ENCODE measurements around the gene REXO5.
"Not testable (repeated sequence)": the region's sequence is repeated elsewhere in the genome, so short reads cannot be mapped to it uniquely, and the experiment has no call there.

The REXO5 gene, protein sequence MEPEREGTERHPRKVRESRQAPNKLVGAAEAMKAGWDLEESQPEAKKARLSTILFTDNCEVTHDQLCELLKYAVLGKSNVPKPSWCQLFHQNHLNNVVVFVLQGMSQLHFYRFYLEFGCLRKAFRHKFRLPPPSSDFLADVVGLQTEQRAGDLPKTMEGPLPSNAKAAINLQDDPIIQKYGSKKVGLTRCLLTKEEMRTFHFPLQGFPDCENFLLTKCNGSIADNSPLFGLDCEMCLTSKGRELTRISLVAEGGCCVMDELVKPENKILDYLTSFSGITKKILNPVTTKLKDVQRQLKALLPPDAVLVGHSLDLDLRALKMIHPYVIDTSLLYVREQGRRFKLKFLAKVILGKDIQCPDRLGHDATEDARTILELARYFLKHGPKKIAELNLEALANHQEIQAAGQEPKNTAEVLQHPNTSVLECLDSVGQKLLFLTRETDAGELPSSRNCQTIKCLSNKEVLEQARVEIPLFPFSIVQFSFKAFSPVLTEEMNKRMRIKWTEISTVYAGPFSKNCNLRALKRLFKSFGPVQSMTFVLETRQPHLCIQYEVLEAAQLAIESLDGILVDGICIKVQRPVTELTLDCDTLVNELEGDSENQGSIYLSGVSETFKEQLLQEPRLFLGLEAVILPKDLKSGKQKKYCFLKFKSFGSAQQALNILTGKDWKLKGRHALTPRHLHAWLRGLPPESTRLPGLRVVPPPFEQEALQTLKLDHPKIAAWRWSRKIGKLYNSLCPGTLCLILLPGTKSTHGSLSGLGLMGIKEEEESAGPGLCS

DNA sequence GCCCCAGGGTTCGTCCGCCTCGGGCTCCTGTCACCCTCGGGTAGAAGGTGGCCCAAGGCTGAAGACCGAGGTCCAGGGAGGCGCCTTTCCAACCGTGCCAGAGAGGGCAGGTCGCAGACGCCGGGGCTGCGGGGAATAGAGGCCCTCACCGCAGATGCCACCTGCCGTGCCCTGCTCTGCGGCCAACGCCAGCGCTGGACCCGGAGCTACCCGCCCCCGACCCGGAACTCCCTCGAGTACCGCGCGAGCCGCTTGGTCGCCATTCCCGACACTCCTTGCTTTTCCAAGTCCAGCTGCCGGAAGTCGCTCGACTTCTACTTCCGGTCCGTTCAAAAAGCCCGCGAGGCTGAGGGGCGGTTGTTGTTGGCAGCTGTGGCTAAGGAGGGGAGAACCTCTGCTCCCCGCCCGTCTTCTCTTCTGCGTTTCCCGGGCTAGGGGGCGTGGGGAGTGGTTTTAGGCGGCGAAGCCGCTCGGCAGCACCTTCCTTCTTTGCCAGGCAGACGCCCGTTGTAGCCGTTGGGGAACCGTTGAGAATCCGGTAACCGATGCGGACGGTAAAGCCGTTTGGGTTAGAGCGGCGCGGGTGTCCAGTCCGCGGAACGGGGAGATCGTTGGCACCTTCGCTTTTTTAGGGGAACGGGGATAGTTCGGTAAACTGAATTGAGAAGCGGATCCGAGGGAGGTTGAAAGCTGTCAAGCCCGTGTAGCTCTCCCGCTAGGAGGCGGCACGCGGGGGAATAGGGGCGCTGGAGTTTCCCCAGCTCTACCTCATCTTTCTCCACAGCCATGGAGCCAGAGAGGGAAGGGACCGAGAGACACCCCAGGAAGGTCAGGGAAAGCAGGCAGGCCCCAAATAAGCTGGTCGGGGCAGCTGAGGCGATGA is at the start of gene REXO5, which contains the start of gene ERI2:
Gene REXO5, plus strand, starts transcription at position 360 of the 883 bp plus-strand sequence. Its CDS starts 427 bp downstream, at position 787.
Gene ERI2, minus strand, starts transcription at position 305 of the 883 bp plus-strand sequence. Its CDS starts 42 bp downstream, at position 263.
- peak; percentile 95 for DNase-seq (ENCODE audit: low spot score)

GRCh38 chr16:20760346-20760745 is 46.0 kb upstream of the REXO5 start:
- DNase-seq (ENCODE audit: low spot score) = no peak

DNA sequence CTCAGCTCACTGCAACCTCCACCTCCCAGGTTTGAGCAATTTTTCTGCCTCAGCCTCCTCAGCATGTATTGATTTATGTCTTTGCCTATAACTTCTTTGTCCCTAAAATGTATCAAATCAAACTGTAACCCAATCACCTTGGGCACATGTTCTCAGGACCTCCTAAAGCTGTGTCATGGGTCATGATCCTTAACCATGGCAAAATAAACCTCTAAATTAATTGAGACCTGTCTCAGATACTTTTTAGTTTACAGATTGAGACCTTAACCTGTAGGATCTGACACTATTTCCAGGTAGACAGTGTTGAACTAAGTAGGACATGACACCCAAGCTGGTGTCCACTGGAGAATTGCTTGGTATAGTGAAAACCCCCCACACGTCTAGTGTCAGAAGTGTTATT is 45.2 kb upstream of the REXO5 start:
- no peak for DNase-seq (ENCODE audit: low spot score)

DNA sequence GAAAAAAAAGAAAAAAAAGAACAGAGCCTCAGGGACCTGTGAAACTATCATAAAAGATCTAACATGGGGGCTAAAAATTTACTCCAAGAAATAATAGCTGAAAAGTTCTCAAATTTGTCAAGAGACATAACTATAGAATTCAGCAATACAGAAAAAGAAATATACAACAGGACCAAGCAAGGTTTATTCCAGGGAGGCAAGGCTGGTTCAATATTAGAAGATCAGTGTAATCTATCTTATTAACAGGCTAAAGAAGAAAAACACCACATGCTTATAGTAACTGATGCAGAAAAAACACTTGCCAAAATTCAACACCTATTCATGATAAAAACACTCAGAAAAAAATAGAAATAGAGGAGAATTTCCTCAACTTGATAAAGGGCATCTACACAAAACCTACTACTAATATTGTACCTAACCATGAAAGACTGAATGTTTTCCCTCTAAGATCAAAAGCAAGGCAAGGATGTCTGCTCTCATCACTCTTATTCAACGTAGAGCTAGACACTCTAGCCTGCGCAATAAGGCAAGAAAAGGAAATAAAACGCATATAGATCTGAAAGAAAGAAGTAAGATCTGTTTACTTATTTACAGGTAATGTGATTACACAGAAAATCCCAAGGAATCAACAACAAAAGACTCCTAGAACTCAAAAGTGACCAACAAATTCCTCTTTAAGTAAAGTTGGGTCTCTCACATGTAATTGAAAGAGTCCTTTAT is 43.8 kb upstream of the REXO5 start:
- DNase-seq (ENCODE audit: low spot score) = no peak

DNA sequence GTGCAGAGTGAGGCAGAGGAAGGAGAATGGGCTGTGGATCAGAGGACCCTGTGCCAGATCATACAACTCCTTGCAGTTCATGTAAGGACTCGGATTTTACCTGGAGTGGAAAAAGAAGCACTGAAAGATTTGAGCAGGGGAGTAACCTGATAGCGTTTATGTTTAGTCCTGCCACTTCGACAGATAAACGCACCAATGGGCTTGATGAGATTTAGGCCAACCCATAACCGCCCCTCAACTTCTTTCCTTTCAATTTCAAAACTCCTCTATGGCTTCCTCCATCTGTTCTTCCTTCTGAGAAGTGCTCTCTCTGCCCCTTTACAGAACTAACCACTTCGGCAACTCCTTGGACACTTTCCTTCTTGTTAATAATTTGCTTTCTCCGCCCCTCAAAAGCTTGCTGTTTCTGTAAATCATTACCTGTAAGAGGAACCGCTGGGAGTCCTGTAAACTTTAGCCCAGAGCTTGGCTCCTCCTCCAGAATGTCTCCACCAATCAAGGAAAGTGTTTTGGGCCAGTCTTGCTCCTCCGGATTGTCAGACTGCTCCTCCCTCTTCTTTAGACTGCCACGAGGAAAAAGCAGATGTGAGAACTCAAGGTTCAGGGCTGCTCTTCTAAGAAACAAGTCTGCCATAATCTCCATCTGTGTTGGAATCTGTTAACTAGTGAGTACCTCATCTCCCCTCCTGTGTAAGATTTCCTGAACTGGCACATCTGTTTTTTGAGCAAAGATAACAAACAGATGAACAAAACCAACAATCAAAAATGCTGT is 42.7 kb upstream of the REXO5 start, which contains the start of gene ACSM3:
Gene ACSM3, plus strand, starts transcription at position 554 of the 772 bp plus-strand sequence. CDS start 6,021 bp downstream, outside the sequence.
- DNase-seq (ENCODE audit: low spot score) = peak; percentile 6

DNA sequence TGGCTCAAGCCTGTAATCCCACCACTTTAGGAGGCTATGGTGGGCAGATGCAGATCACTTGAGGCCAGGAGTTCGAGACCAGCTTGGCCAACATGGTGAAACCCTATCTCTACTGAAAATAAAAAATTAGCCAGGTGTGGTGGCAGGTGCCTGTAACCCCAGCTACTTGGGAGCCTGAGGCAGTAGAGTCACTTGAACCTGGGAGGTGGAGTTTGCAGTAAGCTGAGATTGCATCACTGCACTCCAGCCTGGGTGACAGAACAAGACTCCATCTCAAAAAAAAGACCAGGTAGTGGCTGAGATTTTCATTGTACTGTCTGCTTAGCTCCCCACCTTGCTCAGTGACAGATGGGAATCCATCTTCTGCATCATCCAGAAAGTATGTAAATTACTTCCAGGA is 41.9 kb upstream of the REXO5 start:
- DNase-seq (ENCODE audit: low spot score) = not testable (repeated sequence)

GRCh38 chr16:20765732-20766131 is 40.6 kb upstream of the REXO5 start:
- DNase-seq (ENCODE audit: low spot score) = no peak

DNA sequence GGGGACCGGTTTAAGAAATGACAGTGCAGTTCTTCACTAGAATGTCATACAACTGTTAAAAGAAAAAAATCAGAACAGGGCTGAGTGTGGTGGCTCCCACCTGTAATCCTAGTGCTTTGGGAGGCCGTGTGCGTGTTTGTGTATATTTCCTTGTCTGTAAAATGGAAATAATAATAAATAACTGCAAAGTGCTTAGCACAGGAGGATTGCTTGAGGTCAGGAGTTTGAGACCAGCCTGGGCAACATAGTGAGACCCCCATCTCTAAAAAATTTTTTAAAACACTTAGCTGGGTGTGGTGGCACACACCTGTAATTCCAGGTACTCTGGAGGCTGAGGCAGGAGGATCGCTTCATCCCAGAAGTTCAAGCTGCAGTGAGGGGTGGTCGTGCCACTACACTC is 40.0 kb upstream of the REXO5 start:
- DNase-seq (ENCODE audit: low spot score) = no peak

GRCh38 chr16:20767577-20767976 is 38.8 kb upstream of the REXO5 start:
- no peak for DNase-seq (ENCODE audit: low spot score)

GRCh38 chr16:20768121-20768520 is 38.2 kb upstream of the REXO5 start:
- no peak for DNase-seq (ENCODE audit: low spot score)

DNA sequence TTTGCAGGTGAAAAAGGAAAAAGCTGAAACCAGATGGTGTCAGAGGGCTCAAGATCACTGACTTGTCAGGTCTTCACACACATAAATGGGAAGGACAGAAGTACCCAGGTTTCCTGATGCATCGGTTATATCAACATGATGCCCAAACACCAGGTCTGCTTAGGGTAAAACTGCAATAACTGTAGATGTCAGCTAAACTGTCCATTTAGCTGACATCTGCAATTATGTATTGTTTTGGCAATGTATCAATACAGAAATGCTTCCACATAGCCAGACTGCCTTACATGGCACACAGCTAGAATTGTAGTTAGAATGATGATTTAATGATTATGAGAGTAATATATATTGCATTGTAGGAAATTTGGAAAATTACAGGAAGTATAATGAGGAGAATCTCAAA is 37.5 kb upstream of the REXO5 start:
- no peak for DNase-seq (ENCODE audit: low spot score)

DNA sequence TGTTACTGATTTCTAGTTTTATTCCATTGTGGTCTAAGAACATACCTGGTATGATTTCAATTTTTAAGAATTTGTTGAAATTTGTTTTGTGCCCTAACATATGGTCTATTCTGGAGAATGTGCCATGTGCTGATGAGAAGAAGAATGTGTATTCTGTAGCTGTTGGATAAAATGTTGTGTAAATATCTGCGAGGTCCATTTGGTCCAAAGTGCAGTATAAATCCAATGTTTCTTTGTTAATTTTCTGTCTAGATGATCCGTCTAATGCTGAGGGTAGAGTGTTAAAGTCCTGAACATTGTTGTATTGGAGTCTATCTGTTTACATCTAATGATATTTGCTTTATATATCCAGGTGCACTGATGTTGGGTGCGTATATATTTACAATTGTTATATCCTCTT is 32.6 kb upstream of the REXO5 start:
- DNase-seq (ENCODE audit: low spot score) = no peak

DNA sequence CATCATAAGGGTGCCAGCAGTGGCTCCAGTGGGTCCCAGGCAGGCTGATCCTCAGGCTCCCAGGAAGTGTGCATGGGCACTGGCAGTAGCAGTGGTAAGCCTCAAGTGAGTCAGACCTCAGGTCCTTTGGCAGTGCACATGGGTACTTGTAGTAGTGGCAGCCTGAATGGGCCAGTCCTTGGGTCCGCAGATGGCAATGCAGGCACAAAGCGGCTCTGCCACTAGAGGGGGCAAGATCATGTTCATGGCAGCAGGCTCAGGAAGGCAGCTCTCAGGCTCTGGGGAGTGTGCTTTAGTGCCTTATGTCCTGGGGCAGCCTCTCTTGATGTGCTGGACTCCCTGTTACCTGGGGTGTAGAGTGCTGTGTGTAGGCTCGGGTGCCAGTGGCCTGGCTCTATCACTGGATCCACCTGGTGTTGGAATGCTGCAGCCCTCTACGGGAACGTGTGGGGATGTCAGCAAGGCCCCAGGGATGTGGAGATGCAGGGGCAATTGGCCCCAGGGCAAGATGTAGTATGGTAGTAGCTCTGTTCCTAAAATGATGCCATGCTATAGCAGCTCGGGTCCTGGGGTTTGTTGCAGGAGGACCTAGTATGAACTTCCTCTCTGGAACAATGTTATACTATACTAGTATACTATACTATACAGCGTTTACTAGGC is 31.5 kb upstream of the REXO5 start:
- peak; percentile 37 for DNase-seq (ENCODE audit: low spot score)

DNA sequence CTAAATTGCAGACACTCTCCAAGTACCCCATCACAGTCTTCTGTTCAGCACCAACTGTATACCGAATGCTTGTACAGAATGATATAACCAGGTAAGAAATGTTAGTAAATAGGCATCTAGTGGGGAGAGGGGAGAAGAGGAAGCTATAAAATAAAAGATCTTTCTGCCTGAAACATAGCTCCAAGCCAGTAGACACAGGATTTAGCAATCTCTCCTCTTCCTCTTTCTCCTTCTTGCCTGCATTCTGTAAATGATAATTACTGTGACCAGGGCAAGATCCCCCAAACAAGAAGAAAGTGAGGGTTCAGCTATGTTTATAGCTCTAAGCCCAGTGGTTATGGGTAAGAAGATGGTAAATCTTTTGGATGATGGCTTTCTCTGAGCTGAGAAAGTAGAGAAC is 24.6 kb upstream of the REXO5 start:
- no peak for DNase-seq (ENCODE audit: low spot score)

- no peak for DNase-seq (ENCODE audit: low spot score)
Observed at GRCh38 chr16:20782470-20782869, 23.9 kb upstream of the REXO5 start.

DNA sequence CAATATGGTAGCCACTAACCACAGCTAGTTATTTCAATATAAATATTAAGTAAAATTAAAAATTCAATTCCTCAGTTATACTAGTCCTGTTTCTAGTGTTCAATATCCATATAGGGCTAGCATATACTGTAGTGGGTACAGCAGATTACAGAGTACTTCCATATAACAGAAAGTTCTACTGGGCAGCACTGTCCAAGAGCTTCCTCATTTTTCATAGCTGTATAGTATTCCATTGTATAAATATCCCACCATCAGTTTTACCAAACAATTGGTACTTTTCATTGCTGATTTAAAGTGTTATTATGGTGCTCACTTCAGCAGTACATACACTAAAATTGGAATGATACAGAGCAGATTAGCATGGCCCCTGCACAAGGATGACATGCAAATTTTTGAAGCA is 22.1 kb upstream of the REXO5 start:
- DNase-seq (ENCODE audit: low spot score) = no peak

- no peak for DNase-seq (ENCODE audit: low spot score)
Observed at GRCh38 chr16:20789130-20789529, 17.2 kb upstream of the REXO5 start.

GRCh38 chr16:20791923-20792612 is 14.3 kb upstream of the REXO5 start:
- no peak for DNase-seq (ENCODE audit: low spot score)

- DNase-seq (ENCODE audit: low spot score) = no peak
Observed at GRCh38 chr16:20798364-20798763, 8.0 kb upstream of the REXO5 start.

Measured in cerebellar cortex (tissue), 1 donor.